Lower leg skin (tissue), 4 donors: ENCODE results near the gene DNAH1. TPM values are rescaled to one million over a fixed set of nuclear protein-coding genes. Genes with fewer than 3 reads are reported as not detected.
"Not testable (repeated sequence)": the region's sequence is repeated elsewhere in the genome, so short reads cannot be mapped to it uniquely, and the experiment has no call there.

Source experiments
- DNase-seq, 2 donors: peaks; one replicate each; pipeline ENCODE4 v3.0.0-alpha.2; 2019; ENCODE audit warnings: low spot score in 2 of 2
- H3K4me3 ChIP-seq: fragments of 200-600 bp; sonication (generic); 2 replicates; pipeline ENCODE4 v1.5.1; 2017; ENCODE audit warnings: mild to moderate bottlenecking, low read depth; ENCODE audit not compliant: poor library complexity, severe bottlenecking
- POLR2A ChIP-seq, 2 donors: fragments of 450-650 bp; IDR thresholded peaks; one replicate each; pipeline ENCODE4 v1.6.1; 2016 to 2017; ENCODE audit warnings: antibody characterized with exemption in 2 of 2, mild to moderate bottlenecking in 1 of 2, moderate library complexity in 1 of 2
- WGBS, 2 donors: methylation state at CpG; one replicate each; pipeline ENCODE4 v1.1.5; 2018; 5-methylcytosine and 5-hydroxymethylcytosine counted together
- intact Hi-C: fragments of 100-400 bp; cut with DNase I; formaldehyde crosslinking; loops from one replicate; pipeline ENCODE4 v1.15.0; 2023; ENCODE audit warnings: low total_unique reads
- total RNA-seq, 4 donors: library from RNA; depleted of rRNA; stranded (reverse); fragments of >200 nt; gene quantifications; one replicate each; pipeline ENCODE4 v1.1.0, GENCODE V29; 2016
- TF ChIP-seq, protein P1 (sequence below), 3 donors: fragments of 450-650 bp; IDR thresholded peaks; one replicate each; pipeline ENCODE4 v1.5.1; 2016; ENCODE audit warnings: antibody characterized with exemption in 3 of 3, mild to moderate bottlenecking in 3 of 3, moderate library complexity in 2 of 3

The DNAH1 gene
- total RNA-seq, 4 donors from 2014 or later, result 2.0 to 5.9 (median 5.0) TPM

DNA sequence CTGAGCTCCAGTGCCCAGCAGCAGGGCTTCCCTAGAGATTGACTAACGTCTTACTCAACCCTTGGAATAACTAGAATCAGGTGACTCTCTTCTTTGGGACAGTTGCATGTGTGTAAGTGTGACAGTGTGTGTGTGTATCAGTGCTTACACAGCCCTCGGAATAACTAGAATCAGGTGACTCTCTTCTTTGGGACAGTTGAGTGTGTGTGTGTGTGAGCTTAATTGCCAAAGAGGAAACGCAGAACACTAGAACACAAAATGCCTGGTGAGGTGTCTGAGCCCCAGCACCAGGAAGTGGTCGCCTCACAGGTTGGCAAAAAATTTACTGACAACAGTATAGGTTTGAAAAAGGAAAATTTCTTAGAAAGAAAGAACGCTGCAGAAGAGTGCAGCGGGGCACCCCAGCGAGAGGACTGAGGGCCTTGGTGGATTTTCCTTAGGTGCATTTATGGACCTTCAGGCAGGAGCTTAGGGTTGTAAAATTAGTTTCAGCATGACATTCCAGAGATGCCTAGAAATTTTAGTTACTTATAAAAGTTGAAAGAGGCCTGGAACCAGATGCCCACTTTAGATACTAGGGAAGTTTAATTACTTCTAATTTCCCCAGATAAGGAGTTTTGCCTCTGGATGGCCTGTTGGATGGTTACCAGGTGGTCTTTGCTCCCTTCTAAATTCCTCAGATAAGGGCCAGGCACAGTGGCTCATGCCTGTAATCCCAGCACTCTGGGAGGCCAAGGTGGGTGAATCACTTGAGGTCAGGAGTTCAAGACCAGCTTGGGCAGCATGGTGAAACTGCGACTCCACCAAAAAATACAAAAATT is 33.9 kb upstream of the DNAH1 start:
- WGBS, 2 donors, result 66 to 76% methylated on average over 8 of the region's 8 CpGs
- DNase-seq, result peak in 1 of 2 donors; percentile 65
- TF ChIP-seq POLR2A (IDR thresholded peaks at IDR 0.05), result no peak
- TF ChIP-seq, protein P1, sequence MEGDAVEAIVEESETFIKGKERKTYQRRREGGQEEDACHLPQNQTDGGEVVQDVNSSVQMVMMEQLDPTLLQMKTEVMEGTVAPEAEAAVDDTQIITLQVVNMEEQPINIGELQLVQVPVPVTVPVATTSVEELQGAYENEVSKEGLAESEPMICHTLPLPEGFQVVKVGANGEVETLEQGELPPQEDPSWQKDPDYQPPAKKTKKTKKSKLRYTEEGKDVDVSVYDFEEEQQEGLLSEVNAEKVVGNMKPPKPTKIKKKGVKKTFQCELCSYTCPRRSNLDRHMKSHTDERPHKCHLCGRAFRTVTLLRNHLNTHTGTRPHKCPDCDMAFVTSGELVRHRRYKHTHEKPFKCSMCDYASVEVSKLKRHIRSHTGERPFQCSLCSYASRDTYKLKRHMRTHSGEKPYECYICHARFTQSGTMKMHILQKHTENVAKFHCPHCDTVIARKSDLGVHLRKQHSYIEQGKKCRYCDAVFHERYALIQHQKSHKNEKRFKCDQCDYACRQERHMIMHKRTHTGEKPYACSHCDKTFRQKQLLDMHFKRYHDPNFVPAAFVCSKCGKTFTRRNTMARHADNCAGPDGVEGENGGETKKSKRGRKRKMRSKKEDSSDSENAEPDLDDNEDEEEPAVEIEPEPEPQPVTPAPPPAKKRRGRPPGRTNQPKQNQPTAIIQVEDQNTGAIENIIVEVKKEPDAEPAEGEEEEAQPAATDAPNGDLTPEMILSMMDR (IDR thresholded peaks at IDR 0.05), result no peak
- intact Hi-C loops, result loop anchor here (10.0 kb wide), 1 partner anchor 47 kb away; the partner anchor contains the start of gene TWF2
- no peak overlapping the region for H3K4me3 ChIP-seq

DNA sequence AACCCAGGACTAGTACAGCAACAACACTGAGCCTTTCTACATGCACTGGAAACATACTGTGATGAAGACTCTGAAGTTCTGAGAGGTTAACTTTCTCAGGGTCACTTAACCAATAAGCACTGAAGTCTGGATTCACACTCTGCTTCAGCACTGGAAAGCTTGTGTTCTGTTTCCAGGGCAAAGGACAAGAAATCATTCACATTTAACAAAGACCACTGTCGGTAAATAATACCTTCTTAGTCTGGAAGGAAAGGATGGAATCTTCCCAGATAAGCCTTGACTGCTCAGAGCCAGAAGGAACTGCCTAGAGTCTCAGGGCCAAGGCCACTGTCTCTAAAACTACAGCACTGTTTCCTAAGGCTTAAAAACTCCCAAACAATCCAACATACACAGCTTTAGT is 32.8 kb upstream of the DNAH1 start:
- H3K4me3 ChIP-seq, result no peak overlapping the region
- DNase-seq, result no peak
- WGBS, 2 donors, result 71 to 80% methylated on average over 1 of the region's 1 CpG
- intact Hi-C loops, result loop anchor here (10.0 kb wide), 1 partner anchor 49 kb away; the partner anchor contains the start of gene TWF2
- TF ChIP-seq POLR2A (IDR thresholded peaks at IDR 0.05), result no peak
- TF ChIP-seq, protein P1 (IDR thresholded peaks at IDR 0.05), result no peak

DNA sequence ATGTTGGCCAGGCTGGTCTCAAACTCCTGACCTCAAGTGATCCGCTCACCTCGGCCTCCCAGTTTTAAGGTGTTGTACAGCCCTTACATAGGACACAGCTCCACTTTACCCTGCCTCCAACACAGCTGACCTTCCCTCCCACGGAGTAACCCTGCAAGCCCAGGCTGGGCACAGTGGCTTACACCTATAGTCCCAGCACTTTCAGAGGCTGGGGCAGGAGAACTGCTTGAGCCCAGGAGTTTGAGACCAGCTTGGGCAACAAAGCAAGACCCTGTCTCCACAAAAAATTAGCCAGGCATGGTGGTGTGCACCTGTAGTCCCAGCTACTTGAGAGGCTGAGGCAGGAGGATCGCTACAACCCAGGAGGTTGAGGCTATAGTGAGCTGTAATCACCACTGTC is 32.1 kb upstream of the DNAH1 start:
- intact Hi-C loops, result loop anchor here (10.0 kb wide), 1 partner anchor 49 kb away; the partner anchor contains the start of gene TWF2
- H3K4me3 ChIP-seq, result not testable (repeated sequence)
- DNase-seq, result peak in 1 of 2 donors; percentile 62
- 81 to 97% methylated on average over 4 of the region's 4 CpGs for WGBS, 2 donors

DNA sequence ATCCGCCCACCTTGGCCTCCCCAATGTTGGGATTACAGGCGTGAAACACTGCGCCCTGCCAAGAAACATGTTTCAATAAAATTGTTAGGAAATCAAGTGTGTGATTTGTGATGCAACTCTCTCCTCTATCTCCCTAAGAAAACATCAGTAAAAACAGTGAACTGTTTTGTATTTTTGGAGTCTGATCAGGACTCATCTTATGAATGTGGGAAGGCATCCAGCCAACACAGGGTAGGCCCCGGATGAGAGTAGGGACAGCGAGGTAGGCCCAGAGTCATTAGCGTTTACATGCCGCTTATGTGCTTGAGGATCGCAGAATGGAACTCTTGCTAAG is 29.4 kb upstream of the DNAH1 start:
- no peak for TF ChIP-seq POLR2A (IDR thresholded peaks at IDR 0.05)
- TF ChIP-seq, protein P1 (IDR thresholded peaks at IDR 0.05), result no peak
- no peak overlapping the region for H3K4me3 ChIP-seq
- 58 to 66% methylated on average over 8 of the region's 8 CpGs for WGBS, 2 donors
- intact Hi-C loops, result loop anchor here (10.0 kb wide), 1 partner anchor 52 kb away; the partner anchor contains the start of gene TWF2
- no peak for DNase-seq

DNA sequence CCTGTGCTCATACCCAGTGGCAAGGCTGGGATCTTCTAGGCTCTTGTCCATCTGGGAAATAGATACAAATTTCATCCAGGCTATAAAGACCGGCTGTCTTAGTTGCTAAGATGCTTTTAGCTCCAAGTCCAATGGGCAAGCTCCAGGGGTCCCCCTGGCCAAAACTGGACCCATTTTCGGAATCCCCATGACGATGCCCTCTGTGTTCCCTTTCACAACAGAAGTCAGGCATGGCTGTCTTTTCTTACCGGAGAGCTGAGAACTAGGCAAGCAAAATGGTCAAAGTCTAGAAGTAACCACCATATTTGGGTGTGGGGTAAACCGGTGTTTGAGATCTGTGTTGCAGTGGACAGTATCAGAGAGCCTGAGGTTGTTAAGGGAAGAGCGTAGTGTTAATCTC is 27.4 kb upstream of the DNAH1 start:
- intact Hi-C loops, result loop anchor here (10.0 kb wide), 1 partner anchor 54 kb away; the partner anchor contains the start of gene TWF2
- H3K4me3 ChIP-seq, result no peak overlapping the region
- 97 to 99% methylated on average over 6 of the region's 6 CpGs for WGBS, 2 donors
- no peak for TF ChIP-seq POLR2A (IDR thresholded peaks at IDR 0.05)
- no peak for DNase-seq

DNA sequence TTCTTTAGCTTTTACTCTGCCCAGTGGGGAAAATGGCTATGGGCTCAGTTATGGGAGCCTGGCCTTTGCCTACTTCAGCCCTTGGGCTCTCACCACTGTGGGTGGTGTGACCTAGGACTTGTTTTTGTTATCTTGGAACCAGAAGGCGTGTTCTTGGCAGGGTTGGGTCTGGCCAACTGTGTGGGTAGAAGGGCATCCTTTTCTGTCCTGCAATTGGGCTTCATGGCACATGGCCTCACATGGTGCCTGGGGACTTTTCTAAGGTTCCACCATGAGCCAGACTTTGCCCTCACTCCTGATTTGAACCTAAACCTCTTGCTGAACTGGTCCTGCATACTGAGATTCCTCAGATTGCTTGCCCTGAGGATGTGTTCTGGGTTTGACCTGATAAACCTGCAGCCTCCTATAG is 26.8 kb upstream of the DNAH1 start:
- intact Hi-C loops, result loop anchor here (10.0 kb wide), 1 partner anchor 55 kb away; the partner anchor contains the start of gene TWF2
- TF ChIP-seq POLR2A (IDR thresholded peaks at IDR 0.05), result no peak
- TF ChIP-seq, protein P1 (IDR thresholded peaks at IDR 0.05), result no peak
- no peak overlapping the region for H3K4me3 ChIP-seq
- no peak for DNase-seq
- WGBS, 2 donors, result 100% methylated on average over 1 of the region's 1 CpG
